Epidermal melanocyte (primary cell): ENCODE results near the gene PPP6R2.

Experiments
- DNase-seq: peaks from one replicate; pipeline ENCODE4 v3.0.0; 2011; ENCODE audit warnings: low spot score; ENCODE audit not compliant: insufficient read length

Gene PPP6R2

GRCh38 chr22:50305923-50306566 lies 37.1 kb upstream of the PPP6R2 start:
- peak; percentile 99 for DNase-seq

DNA sequence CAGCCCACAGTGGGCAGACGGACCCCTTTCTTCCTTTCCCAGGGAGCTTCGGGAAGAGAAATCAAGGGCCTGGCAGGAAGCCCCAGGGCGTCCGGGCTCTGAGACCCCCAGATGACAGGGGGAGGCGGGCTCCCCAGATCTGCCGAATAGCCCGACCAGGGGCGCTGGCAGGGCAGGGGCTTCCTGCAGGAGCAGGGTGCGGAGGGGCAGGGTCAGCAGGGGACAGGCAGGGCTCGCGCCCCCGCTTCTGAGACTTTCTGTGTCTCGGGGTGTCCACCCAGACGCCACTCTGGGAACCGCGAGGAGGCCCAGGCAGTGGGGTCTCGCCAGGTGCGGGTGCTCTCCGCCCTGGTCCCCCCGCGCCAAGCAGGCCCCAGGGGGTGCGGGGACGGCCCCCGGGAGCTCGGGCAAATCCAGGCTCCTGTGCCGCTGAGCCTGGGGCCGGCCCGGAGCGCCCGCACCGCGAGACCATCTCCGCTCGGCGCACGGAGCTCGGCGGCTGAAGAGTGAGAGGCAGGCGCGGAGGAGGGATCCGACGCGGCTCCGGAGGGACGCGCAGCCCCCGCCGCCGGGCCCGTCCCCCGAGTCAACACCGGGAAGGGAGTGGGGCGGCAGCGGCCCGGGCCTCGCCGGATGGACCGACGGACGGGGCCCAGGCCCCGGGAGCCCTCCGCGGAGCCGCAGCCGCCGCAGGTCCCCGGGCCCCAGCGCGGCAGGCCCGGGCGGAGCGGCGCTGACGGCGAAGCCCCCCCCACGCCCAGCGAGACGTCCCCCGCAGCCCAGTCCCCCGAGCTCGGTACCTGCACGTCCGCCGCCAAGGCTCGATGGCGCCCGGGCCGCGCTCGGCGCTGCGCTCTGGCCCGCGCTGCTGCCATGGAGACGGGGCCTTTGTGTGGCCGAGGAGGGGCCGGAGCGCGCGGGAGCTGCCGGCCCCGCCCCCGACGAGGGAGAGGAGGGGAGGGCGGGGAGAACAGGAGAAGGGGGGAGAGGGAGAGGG lies 36.1 kb upstream of the PPP6R2 start, which contains the start of gene PLXNB2:
Gene PLXNB2, minus strand, starts transcription at position 894 of the 997 bp plus-strand sequence. CDS start 17,062 bp downstream, outside the sequence.
- peak; percentile 85 for DNase-seq

- DNase-seq = no peak
Measured at GRCh38 chr22:50307890-50308596, 35.1 kb upstream of the PPP6R2 start.

GRCh38 chr22:50308597-50308935 lies 34.6 kb upstream of the PPP6R2 start:
- DNase-seq = no peak

- no peak for DNase-seq
Measured at GRCh38 chr22:50308986-50309600, 34.0 kb upstream of the PPP6R2 start.

DNA sequence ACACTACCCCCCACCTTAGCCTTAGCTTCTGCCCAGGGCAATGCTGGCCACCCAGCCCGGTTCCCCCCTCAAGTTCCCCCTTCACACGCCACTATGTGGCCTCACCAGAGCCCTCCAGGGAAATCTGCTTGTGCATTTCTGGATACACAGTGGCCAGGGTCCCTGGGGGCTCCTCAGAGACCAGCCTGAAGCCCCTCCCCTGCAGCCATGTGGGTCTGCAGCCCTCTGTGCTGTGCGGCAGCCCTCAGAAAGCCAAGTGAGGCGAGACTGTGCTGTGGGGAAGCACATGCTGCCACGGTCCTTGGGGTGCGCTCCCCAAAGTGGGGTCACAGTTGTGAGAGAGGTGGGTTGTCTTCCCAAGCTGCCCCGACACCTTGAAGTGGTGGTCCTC lies 33.5 kb upstream of the PPP6R2 start:
- no peak for DNase-seq

GRCh38 chr22:50310031-50310722 lies 33.0 kb upstream of the PPP6R2 start:
- DNase-seq = no peak

- no peak for DNase-seq
Measured at GRCh38 chr22:50310949-50311444, 32.1 kb upstream of the PPP6R2 start.

- no peak for DNase-seq
Measured at GRCh38 chr22:50311606-50312351, 31.3 kb upstream of the PPP6R2 start.

DNA sequence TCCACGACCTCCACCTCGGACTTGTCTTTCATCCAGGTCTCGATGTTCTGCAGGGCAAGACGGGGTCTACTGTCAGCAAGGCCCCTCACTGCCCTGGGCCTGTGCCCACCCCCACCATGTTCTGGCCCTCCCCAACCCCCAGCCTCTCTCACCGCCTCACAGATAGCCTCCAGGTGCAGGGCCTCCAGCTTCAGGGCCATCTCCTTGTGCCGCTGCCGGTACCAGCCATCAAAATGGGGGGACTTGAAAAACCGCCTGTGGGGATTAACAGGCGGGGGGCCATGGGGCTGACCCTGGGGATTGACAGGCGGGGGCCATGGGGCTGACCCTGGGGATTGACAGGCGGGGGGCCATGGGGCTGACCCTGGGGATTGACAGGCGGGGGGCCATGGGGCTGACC lies 30.8 kb upstream of the PPP6R2 start:
- no peak for DNase-seq

DNA sequence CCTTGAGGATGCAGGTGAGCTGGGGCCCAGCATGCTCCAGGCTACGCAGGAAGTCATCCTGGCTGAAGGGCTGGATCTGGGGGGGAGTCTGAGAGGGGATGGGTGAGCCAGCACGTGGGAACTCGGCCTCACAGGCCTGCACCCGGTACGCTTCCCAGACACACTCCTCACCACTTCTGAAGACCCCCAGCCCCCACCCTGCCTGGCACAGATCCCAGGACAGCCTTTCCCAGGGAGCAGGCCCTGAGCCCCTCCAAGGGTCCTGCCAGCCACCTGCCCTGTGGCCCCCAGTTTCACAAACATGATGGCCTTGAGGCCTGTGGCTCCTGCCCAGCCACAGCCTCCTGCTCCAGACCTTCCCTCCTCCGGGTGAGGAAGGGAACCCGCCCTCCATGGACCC lies 30.1 kb upstream of the PPP6R2 start:
- DNase-seq = no peak

DNA sequence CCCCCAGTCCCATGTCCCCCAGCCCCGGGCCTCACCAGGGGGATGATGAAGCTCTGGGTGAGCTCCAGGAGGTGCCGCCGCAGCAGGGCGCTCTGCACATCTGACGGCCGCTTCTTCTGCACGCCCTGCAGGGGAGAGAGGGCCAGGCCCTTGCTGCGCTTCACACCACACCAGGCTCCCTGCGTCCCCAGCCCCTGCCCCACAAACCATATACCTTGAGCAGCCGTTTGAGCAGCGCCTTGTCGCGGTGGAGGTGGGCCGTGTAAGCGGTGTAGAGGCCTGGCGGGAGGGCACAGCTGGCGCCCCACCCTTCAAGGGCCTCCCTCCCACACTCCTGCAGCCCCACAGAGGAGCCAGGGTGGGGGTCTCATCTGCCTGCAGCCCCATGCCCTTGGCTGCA lies 29.5 kb upstream of the PPP6R2 start:
- no peak for DNase-seq

DNA sequence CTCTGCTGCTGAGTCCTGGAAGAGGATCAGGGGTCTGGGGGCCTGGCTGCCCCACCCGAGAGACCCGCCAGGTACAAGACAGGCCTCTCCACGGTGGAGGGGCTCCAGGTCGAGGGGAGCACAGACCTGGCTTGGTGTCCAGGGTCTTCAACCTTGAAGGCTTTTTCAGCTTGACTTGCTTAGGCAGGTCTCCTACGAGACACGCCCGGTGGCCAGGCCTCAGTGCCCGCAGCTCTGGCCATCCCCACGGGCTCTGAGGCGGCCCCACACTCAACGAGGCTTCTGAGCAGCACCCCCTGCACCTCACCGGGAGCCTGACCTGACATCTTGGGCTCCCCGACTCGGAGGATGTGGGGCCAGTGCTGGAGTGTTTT lies 29.1 kb upstream of the PPP6R2 start:
- no peak for DNase-seq

DNA sequence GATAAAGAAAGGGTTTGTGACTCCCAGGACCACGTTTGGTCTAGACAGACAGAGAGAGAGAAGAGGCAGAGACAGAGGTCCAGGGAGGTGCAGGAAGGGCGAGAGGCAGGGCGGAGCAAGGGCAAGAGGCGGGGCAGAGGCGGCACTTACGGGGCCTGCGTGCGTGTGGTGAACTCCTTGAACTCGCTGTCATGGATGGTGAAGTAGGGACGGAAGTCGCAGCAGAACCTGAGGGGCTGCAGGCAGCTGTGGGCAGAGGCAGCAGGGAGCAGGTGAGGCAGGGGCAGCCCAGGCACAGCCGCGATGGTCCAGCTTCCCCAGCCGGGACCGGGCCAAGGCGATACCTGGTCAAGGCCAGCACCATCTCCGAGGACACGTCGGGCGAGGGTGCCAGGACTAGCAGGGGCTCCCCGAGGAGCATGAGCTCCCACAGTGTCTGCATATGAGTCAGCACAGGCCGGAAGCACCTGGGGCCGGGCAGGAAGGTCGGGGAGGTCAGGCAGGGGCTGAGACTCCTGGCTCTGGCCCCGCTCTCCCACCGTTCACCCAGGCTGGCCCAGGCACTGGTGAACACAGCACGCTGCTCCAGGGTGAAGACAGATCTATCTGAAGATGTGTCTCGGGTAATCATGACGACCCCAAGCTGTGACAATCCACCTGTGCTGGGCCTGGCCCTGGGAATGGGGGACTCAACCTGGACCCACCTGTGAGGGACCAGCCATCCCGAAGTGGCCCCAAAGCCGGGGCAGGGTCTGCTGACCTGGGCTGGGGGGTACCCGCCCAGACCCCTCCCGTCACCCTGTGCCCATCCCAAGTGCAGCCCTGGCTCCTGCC lies 28.5 kb upstream of the PPP6R2 start:
- no peak for DNase-seq

GRCh38 chr22:50315289-50316113 lies 27.6 kb upstream of the PPP6R2 start:
- DNase-seq = no peak

- no peak for DNase-seq
Measured at GRCh38 chr22:50316114-50317065, 26.7 kb upstream of the PPP6R2 start.

DNA sequence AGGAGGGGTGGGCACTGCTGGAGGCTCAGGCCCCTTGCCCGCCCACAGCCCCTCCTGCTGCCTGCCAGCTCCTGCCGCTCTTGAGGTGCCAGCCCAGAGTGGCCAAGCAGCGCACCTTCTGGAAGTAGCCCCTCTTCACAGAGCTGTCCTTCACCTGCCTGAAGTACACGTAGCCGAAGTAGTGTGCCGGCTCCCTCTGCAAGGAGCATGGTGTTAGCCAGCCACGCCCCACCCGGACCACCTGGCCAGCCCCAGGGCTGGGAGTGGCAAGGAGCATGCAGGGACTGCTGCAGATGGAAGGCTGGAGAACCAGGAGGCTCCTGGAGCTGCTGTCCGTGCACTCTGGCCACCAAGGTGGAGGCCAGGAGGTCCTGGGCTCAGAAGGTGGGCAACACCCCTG lies 25.9 kb upstream of the PPP6R2 start:
- no peak for DNase-seq
